GM23248 (cell line): ENCODE data around the gene NACC2. TPM values are rescaled to one million over a fixed set of nuclear protein-coding genes. Genes with fewer than 3 reads are reported as not detected.
A peak's percentile ranks its signal among the peaks of the same experiment; 100 is the strongest.

Source experiments
- DNase-seq: peaks from one replicate; pipeline ENCODE4 v3.0.0-alpha.2; 2015
- H2AFZ ChIP-seq: fragments of 200-600 bp; sonication (generic); 2 replicates; pipeline ENCODE4 v1.6.1; 2016; ENCODE audit warnings: antibody characterized with exemption
- H3F3A ChIP-seq: fragments of 200-600 bp; sonication (generic); 2 replicates; pipeline ENCODE4 v1.6.1; 2016; ENCODE audit warnings: mild to moderate bottlenecking, antibody characterized with exemption, mixed run types; ENCODE audit not compliant: insufficient read depth
- H3K27ac ChIP-seq: fragments of 200-600 bp; sonication (generic); 2 replicates; pipeline ENCODE4 v1.5.1; 2016; ENCODE audit warnings: mild to moderate bottlenecking
- H3K27me3 ChIP-seq: fragments of 200-600 bp; sonication (generic); replicated peaks from 2 replicates; pipeline ENCODE4 v1.6.1; 2016; ENCODE audit warnings: mild to moderate bottlenecking; ENCODE audit not compliant: insufficient read depth
- H3K36me3 ChIP-seq: fragments of 200-600 bp; sonication (generic); 2 replicates; pipeline ENCODE4 v1.6.1; 2016; ENCODE audit warnings: low read depth, mild to moderate bottlenecking
- H3K4me1 ChIP-seq: fragments of 200-600 bp; sonication (generic); 2 replicates; pipeline ENCODE4 v1.6.1; 2016; ENCODE audit warnings: mild to moderate bottlenecking; ENCODE audit not compliant: insufficient read depth
- H3K4me2 ChIP-seq: fragments of 200-600 bp; sonication (generic); one replicate; pipeline ENCODE4 v1.6.1; 2016; ENCODE audit warnings: mild to moderate bottlenecking; ENCODE audit not compliant: unreplicated experiment
- H3K4me3 ChIP-seq: fragments of 200-600 bp; sonication (generic); 2 replicates; pipeline ENCODE4 v1.5.1; 2016; ENCODE audit warnings: mild to moderate bottlenecking
- H3K79me2 ChIP-seq: fragments of 200-600 bp; sonication (generic); 2 replicates; pipeline ENCODE4 v1.6.1; 2016; ENCODE audit warnings: mild to moderate bottlenecking; ENCODE audit not compliant: insufficient read depth
- H3K9ac ChIP-seq: fragments of 200-600 bp; sonication (generic); 2 replicates; pipeline ENCODE4 v1.6.1; 2016; ENCODE audit warnings: mild to moderate bottlenecking
- H3K9me2 ChIP-seq: fragments of 200-600 bp; sonication (generic); 2 replicates; pipeline ENCODE4 v1.6.1; 2016; ENCODE audit warnings: mixed run types, mild to moderate bottlenecking, moderate library complexity; ENCODE audit not compliant: insufficient read depth
- H3K9me3 ChIP-seq: fragments of 200-600 bp; sonication (generic); one replicate; pipeline ENCODE4 v1.6.1; 2017; ENCODE audit warnings: low read depth
- H4K20me1 ChIP-seq: fragments of 200-600 bp; sonication (generic); 2 replicates; pipeline ENCODE4 v1.6.0; 2016; ENCODE audit not compliant: insufficient read depth
- EZH2 ChIP-seq: fragments of 200-600 bp; sonication (generic); IDR thresholded peaks from 2 replicates; pipeline ENCODE4 v1.6.1; 2018; ENCODE audit warnings: antibody characterized with exemption, mild to moderate bottlenecking; ENCODE audit not compliant: insufficient read depth, poor library complexity, severe bottlenecking
- EZH2phosphoT487 ChIP-seq: fragments of 200-600 bp; sonication (generic); IDR thresholded peaks from 2 replicates; pipeline ENCODE4 v1.6.1; 2018; ENCODE audit warnings: antibody characterized with exemption, moderate library complexity, mild to moderate bottlenecking, low read depth; ENCODE audit not compliant: insufficient read depth
- WGBS, 2 experiments: methylation state at CpG; one replicate each; pipeline ENCODE4 v1.1.6; 2015 to 2017; ENCODE audit warnings: low lambda C conversion rate in 2 of 2, low coverage in 1 of 2; ENCODE audit errors: missing lambda C conversion rate in 2 of 2; 5-methylcytosine and 5-hydroxymethylcytosine counted together
- in situ Hi-C: fragments of 300-500 bp; cut with MboI; formaldehyde crosslinking; loops from 2 replicates; pipeline ENCODE4 v1.15.0; 2020
- polyA plus RNA-seq: library from polyadenylated mRNA; unstranded; fragments of >200 nt; fragmentation: Nextera tagmentation; extraction: Ambion mirVana; gene quantifications from 2 replicates; pipeline ENCODE4 v1.2.1, GENCODE V29; 2016
- total RNA-seq: library from RNA; depleted of rRNA; stranded (reverse); fragments of >200 nt; shearing (Covaris generic); gene quantifications from 2 replicates; pipeline ENCODE4 v1.2.3, GENCODE V29; 2014

The NACC2 gene
- total and polyA plus RNA-seq, 2 experiments from 2014 or later, result 5.3 to 30.7 TPM

- peak overlapping the region; percentile 67; the same call in 1 of the 2 replicates for H3K4me3 ChIP-seq
- no peaks in the 10 kb centered on the region for H3K27me3 ChIP-seq
- H3F3A ChIP-seq, result no peaks in the 10 kb centered on the region
- H4K20me1 ChIP-seq, result no peaks in the 10 kb centered on the region
- in situ Hi-C loops, result no loop called here
- peak; percentile 43 for DNase-seq
- peaks cover 23% of the 10 kb centered on the region for H3K4me1 ChIP-seq
- no peaks in the 10 kb centered on the region for H3K9me2 ChIP-seq
- H3K27ac ChIP-seq, result peak overlapping the region; percentile 67
- H3K36me3 ChIP-seq, result no peaks in the 10 kb centered on the region
- TF ChIP-seq EZH2 (no peak), EZH2phosphoT487 (no peak)
- WGBS, 2 experiments, result 58 to 73% methylated on average over 7 to 15 of the region's 15 CpGs
- no peak overlapping the region for H2AFZ ChIP-seq
- peak overlapping the region; percentile 82 for H3K4me2 ChIP-seq
- peak overlapping the region; percentile 79; the same call in 1 of the 2 replicates for H3K9ac ChIP-seq
- H3K79me2 ChIP-seq, result peaks cover 73% of the 10 kb centered on the region
- no peaks in the 10 kb centered on the region for H3K9me3 ChIP-seq
Measured at GRCh38 chr9:136052472-136052880, 42.6 kb downstream of the NACC2 start.

- Histone ChIP-seq H3K4me1 (peaks cover 23% of the 10 kb centered on the region), H3K9me3 (no peaks in the 10 kb centered on the region), H2AFZ (no peak overlapping the region), H3K4me2 (peak overlapping the region; percentile 82), H3F3A (no peaks in the 10 kb centered on the region), H3K79me2 (peaks cover 73% of the 10 kb centered on the region), H3K27ac (peak overlapping the region; percentile 67), H3K4me3 (peak overlapping the region; percentile 67), H3K9ac (peak overlapping the region; percentile 79), H3K36me3 (no peaks in the 10 kb centered on the region), H3K9me2 (no peaks in the 10 kb centered on the region), H3K27me3 (no peaks in the 10 kb centered on the region), H4K20me1 (no peaks in the 10 kb centered on the region)
- DNase-seq, result peak; percentile 95
- 0 to 2% methylated on average over 21 to 30 of the region's 31 CpGs for WGBS, 2 experiments
- in situ Hi-C loops, result no loop called here
- TF ChIP-seq EZH2phosphoT487, result no peak
- no peak for TF ChIP-seq EZH2
Measured at GRCh38 chr9:136051837-136052471, 43.1 kb downstream of the NACC2 start.

- peaks cover 73% of the 10 kb centered on the region for H3K79me2 ChIP-seq
- no peaks in the 10 kb centered on the region for H4K20me1 ChIP-seq
- H3K9me3 ChIP-seq, result no peaks in the 10 kb centered on the region
- H3K4me1 ChIP-seq, result peaks cover 23% of the 10 kb centered on the region
- no peak for TF ChIP-seq EZH2
- TF ChIP-seq EZH2phosphoT487, result no peak
- 0 to 1% methylated on average over 13 to 47 of the region's 47 CpGs for WGBS, 2 experiments
- peak overlapping the region; percentile 67 for H3K4me3 ChIP-seq
- H3K36me3 ChIP-seq, result no peaks in the 10 kb centered on the region
- in situ Hi-C loops, result no loop called here
- DNase-seq, result peak; percentile 67
- no peaks in the 10 kb centered on the region for H3K9me2 ChIP-seq
- no peaks in the 10 kb centered on the region for H3F3A ChIP-seq
- H2AFZ ChIP-seq, result no peak overlapping the region; the same call in 1 of the 2 replicates
- peak overlapping the region; percentile 67 for H3K27ac ChIP-seq
- H3K4me2 ChIP-seq, result peak overlapping the region; percentile 82
- peak overlapping the region; percentile 79 for H3K9ac ChIP-seq
- H3K27me3 ChIP-seq, result no peaks in the 10 kb centered on the region
Measured at GRCh38 chr9:136051453-136051836, 43.6 kb downstream of the NACC2 start.

- H3K4me2 ChIP-seq, result peak overlapping the region; percentile 82
- no peaks in the 10 kb centered on the region for H4K20me1 ChIP-seq
- H3K4me3 ChIP-seq, result peak overlapping the region; percentile 67
- 34 to 46% methylated on average over 19 to 53 of the region's 55 CpGs for WGBS, 2 experiments
- no peaks in the 10 kb centered on the region for H3K9me2 ChIP-seq
- H3K27ac ChIP-seq, result peak overlapping the region; percentile 67
- peaks cover 73% of the 10 kb centered on the region for H3K79me2 ChIP-seq
- H3K4me1 ChIP-seq, result peaks cover 23% of the 10 kb centered on the region
- no peaks in the 10 kb centered on the region for H3F3A ChIP-seq
- DNase-seq, result no peak
- no peaks in the 10 kb centered on the region for H3K27me3 ChIP-seq
- in situ Hi-C loops, result no loop called here
- TF ChIP-seq EZH2phosphoT487, result no peak
- TF ChIP-seq EZH2, result no peak
- H3K9me3 ChIP-seq, result no peaks in the 10 kb centered on the region
- no peak overlapping the region; the same call in 1 of the 2 replicates for H2AFZ ChIP-seq
- peak overlapping the region; percentile 79 for H3K9ac ChIP-seq
- H3K36me3 ChIP-seq, result no peaks in the 10 kb centered on the region
Measured at GRCh38 chr9:136050701-136051452, 44.2 kb downstream of the NACC2 start.
